ENCODE data around the gene ADGRG6.
A peak's percentile ranks its signal among the peaks of the same experiment; 100 is the strongest.

Gene ADGRG6

DNA sequence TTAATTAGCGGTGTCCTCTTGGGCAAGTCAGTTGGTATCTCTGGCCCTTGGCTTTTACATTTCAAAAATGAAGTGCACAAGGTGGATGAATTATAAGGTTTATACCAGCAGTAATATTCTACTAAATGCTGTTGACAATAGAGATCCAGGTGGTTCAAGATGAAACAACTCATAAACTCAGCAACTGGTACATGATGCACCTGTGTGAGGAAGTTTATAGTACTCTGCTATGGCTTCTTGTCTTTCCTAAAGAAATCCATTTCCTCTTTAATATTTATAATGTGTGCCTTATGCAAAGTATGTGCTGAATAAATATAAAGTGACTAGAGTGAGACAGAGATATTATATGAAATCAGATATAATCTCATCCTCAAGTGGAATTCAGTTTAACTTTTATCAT, 48.5 kb downstream of the ADGRG6 start:
- DNase-seq: no peak

DNA sequence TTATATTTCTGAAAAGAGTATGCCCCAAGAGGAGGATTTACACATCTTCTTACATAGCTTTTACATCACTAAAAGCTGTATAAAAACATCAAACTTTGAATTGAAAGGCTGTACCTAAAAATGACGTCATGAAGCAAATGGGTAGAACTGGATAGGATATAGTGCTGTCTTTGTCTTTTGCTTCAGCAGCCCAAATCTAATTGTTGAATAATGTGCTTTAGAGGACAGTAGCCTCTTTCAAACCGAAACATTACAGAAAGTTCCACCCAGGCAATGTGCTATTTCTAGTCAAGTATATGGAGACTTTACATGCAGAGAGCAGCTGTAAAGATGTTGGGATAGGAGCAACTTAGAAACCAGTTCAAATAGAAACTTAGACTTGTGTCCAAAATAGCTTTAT, 51.9 kb downstream of the ADGRG6 start:
- DNase-seq: no peak

DNA sequence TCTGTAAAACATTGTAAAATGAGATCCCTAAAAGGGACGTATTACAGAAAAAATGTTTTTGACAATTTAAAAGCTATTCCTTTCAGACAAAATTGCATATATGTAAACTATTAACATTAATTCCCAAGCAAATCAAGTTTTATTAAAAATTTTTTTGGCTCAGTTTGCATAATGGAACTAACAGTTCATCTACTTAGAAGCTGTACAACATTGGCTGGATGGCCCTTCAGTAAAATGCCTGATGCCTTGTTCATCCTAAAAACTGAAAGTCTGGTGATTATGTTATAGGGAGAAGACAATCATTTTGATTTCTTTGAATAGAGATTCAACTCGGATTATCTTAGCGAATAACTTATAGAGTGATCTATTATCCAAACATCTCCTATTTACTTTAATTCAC, 52.8 kb downstream of the ADGRG6 start:
- DNase-seq: no peak

DNA sequence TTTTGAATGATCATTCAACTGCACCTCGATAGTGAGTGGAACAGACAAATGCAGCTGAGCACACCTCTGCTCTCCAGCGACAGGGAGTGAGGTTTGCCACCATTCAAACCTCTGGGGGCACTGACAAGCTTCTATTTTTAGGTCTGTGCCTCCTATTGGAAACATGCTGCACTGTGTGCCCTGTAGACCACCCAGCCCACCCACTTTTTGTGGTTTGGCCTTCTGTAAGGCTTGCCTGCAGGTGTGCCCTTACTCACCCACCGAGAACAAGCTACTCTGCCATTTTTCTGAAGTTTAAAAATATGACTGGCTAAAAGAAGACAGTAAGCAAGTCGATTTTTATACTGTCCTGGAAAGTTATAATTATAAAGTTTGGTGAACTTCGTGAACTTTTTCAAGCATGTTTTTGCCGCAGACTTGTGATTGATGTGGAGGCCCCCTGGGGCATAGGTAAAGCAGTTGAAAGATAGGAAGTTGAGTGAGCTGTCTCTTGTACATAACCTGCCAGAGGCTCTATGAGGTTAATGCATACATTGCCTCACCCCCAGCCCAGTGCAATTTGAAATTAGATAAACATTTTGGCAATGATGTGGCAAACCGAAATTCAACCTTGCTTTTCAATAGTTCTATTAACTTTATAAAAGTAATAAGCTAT, 53.8 kb downstream of the ADGRG6 start:
- DNase-seq: no peak

DNA sequence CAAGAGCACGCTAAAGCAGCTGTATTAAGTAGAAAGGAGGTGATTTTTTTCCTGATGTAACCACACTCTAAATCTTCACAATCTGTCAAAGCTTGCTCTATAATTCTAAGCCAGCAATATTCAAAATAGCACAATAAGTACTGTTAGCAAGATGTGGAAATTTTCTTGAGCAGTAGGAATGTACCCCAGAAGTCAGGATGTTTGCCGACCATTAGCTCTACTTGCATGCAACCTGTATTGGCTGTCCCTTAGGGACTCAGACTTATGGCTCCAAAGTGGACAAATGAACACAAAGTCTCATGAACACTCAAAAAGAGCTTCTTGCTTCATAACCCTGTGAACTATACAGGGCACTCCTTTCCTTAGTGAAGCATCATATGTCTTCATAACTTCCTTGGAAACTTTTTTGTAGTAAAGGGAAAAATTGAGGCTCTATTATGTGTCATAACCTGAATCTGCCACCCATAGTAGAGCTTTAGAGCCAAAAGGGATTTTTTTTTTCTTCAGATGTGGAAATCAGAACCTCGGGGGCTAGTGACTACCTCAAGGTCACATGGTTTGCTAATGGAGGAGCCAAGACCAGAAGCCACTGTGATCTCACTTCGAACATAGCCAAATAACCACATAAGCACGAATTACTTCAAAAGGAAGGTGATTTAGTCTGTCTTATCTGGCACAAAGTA, 54.5 kb downstream of the ADGRG6 start:
- no peak for DNase-seq

DNA sequence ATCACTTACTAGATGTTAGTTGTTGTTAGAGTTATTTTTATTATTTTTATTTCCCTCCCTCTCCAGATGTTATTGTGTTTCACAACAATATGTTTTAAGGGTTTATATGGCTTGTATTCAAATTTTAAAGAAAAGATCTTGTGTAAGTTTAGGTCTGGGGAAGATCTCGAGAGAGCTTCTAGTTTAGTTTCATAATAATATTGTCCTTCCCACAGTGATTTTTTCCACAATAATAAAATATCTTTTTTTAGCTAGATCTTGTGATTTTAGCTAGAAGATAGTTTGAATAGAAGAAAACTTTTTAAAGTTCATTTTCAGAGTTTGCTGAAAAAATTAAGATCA, 55.0 kb downstream of the ADGRG6 start:
- no peak for DNase-seq

DNA sequence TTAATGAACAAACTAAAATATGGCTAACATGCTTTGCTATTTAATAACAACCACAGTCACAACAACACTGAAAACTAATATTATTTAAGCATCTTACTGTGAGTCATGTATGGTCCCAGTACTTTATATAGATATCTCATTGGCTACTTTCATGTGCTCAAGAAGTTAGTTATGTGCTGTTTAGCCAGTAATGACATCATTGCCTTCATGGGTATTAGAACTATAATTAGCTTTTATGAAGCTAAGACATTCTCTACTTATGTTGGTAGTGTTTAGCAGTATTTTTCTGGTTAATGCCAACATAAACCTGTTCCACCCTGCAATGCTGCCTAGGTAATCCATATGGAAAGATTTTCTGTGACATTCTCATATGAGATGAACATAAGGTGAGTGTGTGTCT, 56.1 kb downstream of the ADGRG6 start:
- no peak for DNase-seq

DNA sequence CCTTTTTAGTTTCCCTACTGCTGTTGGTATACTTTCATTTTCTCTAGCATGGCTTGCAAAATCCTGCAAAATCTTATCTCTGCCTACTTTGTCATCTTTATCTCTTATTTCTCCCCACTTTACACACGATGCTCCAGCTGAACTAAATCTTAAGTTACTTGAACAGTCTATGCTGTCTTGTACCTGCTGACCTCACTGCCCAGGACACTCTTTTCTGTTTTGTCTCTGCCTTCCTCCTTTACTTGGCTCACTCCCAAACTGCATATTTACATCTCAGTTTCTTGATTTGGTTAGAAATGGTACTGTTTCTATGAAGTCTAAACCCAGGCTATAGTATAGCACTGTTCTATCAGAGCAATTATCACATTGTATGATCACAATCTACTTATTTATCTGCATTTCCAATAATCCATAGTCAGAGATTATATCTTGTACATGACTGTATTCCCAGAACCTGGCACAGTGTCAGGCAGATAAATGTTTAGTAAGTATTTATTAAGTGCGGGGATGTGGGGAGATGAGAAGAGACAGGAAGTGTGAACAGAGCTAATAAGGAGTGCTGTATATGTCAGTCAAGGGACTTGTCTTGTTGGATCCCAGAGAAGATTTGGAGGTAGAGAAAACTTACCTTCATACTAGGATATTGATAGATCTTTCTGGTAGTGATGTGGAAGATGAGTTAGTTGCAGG, 57.6 kb downstream of the ADGRG6 start:
- DNase-seq: no peak

DNA sequence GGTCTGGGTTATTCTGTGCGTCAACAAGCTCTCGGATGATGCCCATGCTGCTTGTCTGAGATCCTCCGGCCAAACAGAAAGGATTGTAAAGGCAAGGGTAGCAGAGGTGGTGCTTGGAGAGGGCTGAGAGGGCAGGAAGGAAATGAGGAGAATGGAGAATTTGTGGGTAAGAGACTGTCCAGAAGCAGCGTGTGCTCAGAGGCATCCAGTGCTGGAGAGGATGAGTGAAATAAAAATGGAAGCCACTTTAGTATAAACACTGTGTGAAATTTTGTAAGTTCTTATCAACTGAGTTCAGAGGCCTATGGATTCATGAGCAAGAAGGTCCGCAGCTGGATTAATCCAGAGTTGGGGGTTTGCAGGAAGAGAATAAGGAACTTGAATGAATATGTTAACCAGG, 59.5 kb downstream of the ADGRG6 start:
- no peak for DNase-seq

DNA sequence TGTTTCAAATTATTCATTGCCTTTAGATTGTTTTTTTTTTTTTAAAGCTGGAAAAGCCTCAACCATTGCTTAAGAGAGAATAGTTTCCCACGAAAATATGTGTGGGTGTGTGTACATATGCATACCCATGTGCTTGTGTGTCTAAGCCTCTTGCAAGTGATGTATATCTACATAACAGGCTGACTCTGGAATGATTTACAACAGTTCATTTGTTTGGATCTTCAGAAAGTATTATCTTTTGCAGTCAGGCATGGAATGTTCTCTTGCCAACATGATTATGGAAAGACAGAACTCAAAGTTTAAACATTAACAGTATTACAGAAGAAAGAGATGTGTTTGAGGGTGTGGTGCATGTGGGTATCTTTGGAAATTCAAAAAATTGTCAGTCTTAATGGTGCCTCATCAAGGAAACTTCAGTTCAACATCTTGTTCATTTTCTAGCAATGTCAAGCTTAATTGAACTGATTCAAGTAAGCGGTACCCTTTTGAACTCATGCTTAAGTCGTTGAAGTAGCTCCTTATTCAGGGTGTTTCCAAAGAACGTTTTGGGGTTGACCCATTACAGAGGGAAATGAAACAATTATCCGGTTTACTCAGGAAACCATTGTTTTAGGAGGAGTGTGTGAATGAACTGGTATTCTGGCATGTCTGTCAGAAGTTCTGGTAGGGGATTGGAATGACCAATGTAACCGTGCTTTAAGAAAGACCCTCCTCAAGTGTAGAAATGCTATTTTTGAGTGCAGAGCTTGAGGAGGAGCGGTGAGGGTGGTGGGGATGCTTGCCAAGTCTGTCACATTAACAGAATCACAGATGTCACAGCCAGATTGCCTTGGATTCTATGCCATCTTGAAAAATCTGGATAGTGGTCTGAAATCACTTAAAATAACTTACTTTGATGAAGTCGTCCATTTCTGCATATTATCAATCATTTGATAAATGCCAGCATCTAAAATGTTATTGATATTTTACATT, 60.3 kb downstream of the ADGRG6 start:
- DNase-seq: no peak

DNA sequence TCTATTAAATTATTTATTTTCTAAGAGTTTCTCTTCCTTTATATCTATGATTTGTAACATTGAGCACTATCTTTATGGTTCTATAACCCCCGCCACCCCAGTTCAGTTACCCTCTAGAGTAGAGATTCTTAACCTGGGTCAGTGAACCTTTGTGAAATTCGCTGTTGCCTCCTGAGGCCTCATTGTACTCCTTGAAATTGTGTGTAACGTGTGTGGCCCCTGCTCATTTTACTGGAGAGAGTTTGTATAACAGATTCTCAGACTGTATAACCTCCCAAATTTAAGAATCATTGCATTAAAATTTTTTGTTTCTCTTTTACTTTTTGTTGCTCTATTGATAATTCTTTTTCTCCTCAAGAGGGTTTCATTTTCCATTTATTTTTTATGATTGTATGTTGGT, 65.3 kb downstream of the ADGRG6 start:
- DNase-seq: no peak

DNA sequence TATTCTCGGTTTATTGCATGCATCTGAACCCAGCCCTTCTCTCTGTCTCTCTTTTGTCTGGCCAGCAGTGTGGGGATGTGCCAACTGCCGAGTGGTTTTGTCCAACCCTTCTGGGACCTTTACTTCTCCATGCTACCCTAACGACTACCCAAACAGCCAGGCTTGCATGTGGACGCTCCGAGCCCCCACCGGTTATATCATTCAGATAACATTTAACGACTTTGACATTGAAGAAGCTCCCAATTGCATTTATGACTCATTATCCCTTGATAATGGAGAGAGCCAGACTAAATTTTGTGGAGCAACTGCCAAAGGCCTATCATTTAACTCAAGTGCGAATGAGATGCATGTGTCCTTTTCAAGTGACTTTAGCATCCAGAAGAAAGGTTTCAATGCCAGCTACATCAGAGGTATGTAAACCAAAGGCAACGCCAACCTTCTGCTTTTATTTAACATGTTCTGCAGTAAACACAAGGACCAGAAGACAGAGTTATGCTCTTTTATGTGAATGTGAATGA, 65.8 kb downstream of the ADGRG6 start:
- DNase-seq: peak; percentile 15

DNA sequence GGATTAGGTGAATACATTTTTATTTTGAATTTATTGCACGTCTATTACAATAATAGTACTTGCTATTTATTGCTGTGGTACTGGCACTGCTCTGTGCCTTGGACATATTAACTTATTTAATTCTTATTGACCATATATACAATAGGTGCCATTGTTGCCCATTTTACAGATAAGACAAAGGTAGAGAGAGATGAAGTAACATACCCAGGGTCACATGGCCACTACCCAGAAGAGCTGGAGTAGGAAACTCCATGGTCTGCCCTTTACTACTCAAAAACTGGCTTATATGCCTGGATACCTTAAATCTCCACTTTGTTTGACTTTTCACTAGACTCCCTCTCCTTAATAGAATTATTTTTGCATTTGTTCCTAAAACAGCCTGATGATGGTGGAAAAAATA, 67.5 kb downstream of the ADGRG6 start:
- DNase-seq: no peak

DNA sequence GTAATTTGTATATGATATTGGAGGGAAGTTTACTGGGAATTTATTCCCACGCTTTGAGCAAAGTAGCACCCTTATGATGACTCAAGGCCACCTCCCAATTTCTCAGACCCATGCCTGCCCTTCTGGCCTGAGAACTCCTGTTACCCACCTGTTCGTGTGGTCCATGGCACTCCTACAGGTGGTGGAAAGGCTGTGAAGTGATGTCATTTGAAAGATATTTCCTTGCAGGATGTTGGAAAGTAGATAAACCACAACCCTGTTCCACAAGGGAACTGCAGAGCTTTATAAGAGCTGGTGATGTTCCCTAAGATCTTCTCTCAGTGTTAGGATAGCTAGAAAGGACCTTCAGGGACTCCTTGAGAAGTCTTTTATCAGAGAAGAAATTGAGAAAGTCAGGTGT, 70.5 kb downstream of the ADGRG6 start:
- DNase-seq: no peak

DNA sequence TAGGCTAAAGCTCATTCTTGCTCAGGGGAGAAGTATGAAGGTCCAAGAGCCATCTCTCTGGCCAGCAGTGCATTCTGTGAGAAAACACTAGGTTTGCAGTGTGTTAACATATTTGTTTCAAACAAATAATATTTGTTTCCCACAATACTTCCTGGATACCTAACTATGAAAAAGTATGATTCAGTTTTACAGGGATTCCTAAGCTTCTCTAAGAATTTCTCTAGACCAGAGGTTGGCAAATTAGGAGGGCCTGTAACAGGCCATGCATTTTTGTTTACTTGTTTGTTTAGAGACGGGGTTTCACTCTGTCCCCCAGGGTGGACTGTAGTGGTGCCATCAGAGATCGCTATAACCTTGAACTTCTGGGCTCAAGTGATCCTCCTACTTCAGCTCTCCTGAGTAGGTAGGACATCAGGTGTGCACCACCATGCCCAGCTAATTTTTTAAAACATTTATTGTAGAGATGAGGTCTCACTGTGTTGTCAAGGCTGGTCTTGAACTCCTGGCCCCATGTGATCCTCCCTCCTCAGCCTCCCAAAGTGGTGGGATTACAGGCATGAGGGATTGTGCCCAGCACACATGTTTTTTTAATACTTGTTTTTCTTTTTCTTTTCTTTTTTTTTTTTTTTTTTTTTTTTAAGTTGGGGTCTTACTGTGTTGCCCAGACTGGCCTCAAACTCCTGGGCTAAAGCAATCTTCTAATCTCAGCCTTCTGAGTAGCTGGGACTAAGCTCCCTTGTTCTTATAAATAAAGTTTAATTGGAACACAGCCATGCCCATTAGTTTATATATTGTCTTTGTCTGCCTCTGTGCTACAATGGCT, 71.7 kb downstream of the ADGRG6 start:
- no peak for DNase-seq

DNA sequence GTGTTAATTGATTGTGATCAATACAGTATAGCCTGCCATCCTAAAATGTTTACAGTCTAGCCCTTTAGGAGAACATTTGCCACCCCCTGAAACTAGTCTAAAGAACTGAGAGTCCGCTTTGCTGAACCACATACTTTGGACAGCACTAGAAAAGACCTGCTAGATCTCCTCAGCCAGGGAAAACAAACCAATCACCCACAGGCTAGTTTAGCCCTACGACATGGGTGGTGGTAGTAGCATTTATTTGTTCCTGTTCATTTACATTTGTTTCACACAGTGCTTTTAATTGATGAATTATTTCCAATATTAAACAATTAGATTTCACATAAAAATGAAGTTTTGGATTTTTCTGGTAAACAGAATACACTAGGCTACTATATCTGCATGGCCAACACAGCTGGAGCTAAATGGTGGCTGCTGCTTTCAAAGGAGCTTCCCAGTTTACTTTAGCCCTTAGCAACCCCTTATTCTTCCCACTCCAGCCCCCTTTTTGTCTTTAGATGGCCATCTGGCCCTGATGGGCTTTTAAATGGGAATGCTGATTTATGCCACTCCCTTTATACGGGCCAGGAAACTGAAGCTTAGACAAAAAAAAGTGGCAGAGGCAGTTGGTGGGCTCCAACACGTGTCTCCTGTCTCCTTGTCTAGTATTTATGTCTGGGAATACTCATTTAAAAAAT, 72.4 kb downstream of the ADGRG6 start:
- DNase-seq: peak; percentile 15

DNA sequence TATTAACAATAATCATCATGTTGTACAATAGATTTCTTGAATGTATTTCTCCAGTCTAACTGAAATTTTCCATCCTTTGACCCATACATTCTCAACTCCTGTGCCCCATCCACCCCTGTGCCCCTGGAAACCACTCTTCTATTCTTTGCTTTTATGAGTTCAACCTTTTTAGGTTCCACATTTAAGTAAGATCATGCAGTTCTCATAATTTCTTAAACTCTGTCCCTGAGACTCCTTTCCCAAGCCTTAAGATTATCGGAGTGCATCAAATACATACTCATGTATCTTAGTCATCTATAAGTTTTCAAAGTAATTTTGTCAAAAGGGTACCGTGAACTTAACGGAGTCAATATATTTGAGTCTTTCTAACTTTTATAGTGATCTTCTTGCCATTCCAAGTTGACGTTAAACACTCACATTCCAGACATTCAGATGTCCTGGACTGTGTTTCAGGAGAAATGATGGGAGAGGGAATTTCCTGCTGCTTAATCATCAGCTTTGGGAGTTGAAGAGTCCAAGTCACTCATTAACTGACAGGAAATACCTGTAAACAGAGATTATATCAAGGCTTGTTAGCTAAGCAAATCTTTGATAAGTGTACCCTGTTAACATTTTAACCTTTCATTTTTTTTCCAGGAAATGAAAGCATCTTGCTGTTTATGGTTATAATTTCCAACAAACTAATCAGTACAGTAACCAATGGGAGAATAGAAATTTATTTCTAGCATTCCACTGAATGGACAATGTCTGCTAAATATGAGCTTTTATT, 73.3 kb downstream of the ADGRG6 start:
- DNase-seq: no peak

DNA sequence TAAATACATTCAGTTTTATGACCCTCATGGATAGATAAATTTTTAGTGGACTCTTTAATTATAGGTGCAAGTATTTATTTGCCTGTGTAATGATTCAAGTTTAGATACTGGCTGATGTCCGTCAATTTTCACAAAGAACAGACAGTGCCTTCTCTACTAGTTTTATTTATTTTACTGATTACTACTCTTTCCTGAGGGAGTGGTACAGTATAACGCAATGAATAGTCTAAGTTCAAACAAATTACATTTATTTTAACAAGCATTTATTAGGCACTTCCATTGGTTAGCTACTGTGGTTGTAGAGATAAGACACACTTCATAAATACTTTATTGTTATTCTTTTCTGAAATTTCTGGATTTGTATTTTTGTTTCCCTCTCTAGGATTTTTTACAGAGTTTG, 74.3 kb downstream of the ADGRG6 start:
- no peak for DNase-seq

DNA sequence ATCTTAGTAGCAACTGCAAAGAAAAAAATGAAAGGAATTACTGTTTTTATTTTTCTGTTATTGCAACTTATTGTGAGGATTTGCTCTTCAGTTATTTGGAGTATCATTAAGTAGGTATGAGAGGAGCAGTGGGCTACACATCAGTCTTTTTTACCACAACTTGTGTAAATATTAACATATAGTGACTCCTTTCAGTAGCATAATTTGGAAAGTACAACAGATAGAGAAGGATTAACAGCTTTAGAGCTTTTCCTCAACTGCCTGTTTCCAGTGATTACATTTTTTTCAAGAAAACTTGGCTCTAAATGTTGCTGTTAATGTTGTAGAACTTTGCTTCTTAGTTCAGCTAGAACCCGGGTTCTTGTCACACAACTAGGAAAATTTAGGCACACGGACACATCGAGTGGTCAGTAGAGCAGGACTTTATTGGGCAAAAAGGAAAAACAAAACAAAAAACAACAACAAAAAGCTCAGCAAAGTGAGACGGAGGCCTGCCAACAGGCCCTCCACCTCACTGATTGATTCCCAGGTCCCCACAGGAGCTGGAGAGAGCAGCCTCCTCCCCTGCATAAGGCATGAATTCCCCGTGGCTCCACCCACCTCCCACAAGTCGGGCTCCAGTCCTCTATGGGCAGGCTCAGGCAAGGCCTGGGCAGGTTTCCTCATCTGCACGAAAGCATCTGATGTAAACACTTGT, 75.1 kb downstream of the ADGRG6 start:
- no peak for DNase-seq

DNA sequence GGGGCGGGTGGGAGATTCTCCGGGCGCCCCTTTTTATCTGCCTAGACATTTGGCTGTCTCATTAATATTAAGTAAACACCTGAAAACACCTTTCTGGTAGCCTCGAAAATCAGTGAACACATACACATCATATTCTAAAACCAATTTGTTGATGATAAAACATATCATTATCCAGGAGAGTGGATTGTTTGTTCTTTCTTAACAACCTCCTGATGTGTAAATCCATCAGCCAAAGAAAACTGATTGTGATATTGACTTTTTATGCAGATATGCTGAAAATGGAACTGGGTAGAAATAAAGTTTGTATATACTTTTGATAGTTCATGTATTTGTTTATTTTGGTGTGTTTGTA, 75.7 kb downstream of the ADGRG6 start:
- DNase-seq: no peak
